ENCODE results near the gene ELFN1. TPM values are rescaled to one million over a fixed set of nuclear protein-coding genes. Genes with fewer than 3 reads are reported as not detected.

Gene ELFN1
- total RNA-seq, 1 donor from 2014 or later, result under 0.01 TPM

GRCh38 chr7:1651891-1652290 lies 18.2 kb upstream of the ELFN1 start:
- no peaks in the 10 kb centered on the region for H3K27me3 ChIP-seq (ENCODE audit: control insufficient read depth, insufficient read depth, low read length)
- TF ChIP-seq, protein P1, sequence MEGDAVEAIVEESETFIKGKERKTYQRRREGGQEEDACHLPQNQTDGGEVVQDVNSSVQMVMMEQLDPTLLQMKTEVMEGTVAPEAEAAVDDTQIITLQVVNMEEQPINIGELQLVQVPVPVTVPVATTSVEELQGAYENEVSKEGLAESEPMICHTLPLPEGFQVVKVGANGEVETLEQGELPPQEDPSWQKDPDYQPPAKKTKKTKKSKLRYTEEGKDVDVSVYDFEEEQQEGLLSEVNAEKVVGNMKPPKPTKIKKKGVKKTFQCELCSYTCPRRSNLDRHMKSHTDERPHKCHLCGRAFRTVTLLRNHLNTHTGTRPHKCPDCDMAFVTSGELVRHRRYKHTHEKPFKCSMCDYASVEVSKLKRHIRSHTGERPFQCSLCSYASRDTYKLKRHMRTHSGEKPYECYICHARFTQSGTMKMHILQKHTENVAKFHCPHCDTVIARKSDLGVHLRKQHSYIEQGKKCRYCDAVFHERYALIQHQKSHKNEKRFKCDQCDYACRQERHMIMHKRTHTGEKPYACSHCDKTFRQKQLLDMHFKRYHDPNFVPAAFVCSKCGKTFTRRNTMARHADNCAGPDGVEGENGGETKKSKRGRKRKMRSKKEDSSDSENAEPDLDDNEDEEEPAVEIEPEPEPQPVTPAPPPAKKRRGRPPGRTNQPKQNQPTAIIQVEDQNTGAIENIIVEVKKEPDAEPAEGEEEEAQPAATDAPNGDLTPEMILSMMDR (IDR thresholded peaks at IDR 0.05; ENCODE audit: insufficient read depth, low read length, severe bottlenecking), result no peak

GRCh38 chr7:1653500-1653899 lies 16.6 kb upstream of the ELFN1 start:
- Histone ChIP-seq H3K27me3 (ENCODE audit: control insufficient read depth, insufficient read depth, low read length) (no peaks in the 10 kb centered on the region), H3K36me3 (ENCODE audit: control insufficient read depth, insufficient read depth, low read length) (no peaks in the 10 kb centered on the region), H3K4me3 (ENCODE audit: low read depth, low read length) (no peak overlapping the region)
- DNase-seq (ENCODE audit: low read depth) (no peak), FAIRE-seq (peak; percentile 95)
- TF ChIP-seq, protein P1 (IDR thresholded peaks at IDR 0.05; ENCODE audit: insufficient read depth, low read length, severe bottlenecking), result no peak

More at GRCh38 chr7:1651891-1652290, 18.2 kb upstream of the ELFN1 start:
- Histone ChIP-seq H3K4me3 (ENCODE audit: low read depth, low read length) (no peak overlapping the region), H3K36me3 (ENCODE audit: control insufficient read depth, insufficient read depth, low read length) (no peaks in the 10 kb centered on the region)
- DNase-seq (ENCODE audit: low read depth), result no peak
- FAIRE-seq, result no peak

DNA sequence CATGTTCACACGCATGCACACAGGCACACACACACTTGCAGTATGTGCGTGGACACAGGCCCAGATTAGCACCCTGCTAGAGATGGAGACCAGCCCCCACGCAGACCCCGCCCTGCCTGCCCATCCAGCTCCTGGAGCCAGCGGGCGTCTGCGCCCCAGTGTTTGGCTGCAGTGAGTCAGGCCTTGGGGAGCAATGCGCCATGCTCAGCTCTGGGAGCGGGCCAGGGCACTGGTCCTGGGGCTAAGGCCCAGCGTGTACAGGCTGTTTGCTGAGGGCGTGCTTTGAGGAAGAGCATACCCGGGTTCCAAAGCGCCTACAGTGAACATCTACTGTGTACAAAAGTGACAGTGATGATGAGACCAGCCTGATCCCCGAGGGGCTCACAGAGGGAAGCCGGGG lies 16.0 kb upstream of the ELFN1 start:
- TF ChIP-seq, protein P1 (IDR thresholded peaks at IDR 0.05; ENCODE audit: insufficient read depth, low read length, severe bottlenecking), result no peak
- FAIRE-seq, result no peak
- no peak for DNase-seq (ENCODE audit: low read depth)
- H3K4me3 ChIP-seq (ENCODE audit: low read depth, low read length), result no peak overlapping the region
- H3K36me3 ChIP-seq (ENCODE audit: control insufficient read depth, insufficient read depth, low read length), result no peaks in the 10 kb centered on the region
- H3K27me3 ChIP-seq (ENCODE audit: control insufficient read depth, insufficient read depth, low read length), result no peaks in the 10 kb centered on the region

DNA sequence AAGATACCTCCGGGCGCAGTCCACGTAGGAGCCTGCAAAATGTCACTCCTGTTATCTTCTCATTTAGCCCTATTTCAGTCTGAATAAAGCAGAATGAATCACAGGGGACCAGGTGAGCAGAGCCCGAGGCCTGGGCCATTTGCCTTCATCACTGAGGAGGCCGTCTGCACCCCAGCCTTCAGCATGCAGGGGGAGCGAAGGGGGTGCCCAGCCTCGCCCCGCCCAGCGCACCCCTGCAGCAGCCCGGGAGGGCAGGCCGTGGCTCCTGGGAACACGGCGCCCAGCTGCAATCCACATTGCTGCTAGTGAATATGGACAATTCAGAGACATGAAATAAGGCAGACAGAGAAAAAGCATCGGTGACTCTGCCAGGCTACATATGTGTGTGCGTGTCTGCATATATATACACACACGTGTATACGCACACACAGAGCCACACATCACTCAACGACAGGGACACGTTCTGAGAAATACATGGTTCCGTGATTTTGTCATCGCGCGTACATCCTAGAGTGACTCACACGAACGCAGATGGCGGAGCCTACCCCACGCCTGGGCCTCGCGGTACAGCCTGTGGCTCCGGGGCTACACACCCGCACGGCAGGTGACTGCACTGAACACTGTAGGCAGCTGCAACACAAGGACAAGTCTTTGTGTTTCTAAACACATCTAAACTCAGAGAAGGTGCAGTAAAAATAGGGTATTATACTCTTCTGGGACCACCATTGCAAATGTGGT lies 15.2 kb upstream of the ELFN1 start:
- no peaks in the 10 kb centered on the region for H3K27me3 ChIP-seq (ENCODE audit: control insufficient read depth, insufficient read depth, low read length)
- TF ChIP-seq, protein P1 (IDR thresholded peaks at IDR 0.05; ENCODE audit: insufficient read depth, low read length, severe bottlenecking), result no peak
- H3K36me3 ChIP-seq (ENCODE audit: control insufficient read depth, insufficient read depth, low read length), result no peaks in the 10 kb centered on the region
- no peak for FAIRE-seq
- no peak for DNase-seq (ENCODE audit: low read depth)
- H3K4me3 ChIP-seq (ENCODE audit: low read depth, low read length), result no peak overlapping the region

DNA sequence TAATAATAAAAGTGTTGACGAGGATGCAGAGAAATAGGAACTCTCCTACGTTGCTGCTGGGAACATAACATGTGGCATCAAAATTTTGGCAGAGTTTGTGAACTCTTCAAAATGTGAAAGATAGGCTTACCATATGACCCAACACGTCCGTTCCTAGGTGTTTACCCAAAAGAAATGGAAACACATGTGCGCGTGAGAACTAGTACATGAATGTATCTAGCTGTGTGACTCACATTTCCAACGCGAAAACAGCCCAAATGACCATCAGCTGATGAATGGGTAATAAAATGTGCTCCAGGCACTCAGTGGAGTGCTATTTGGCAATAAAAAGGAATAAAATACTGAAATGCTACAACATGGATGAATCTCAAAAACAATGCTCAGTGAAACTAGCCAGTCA lies 10.4 kb upstream of the ELFN1 start:
- no peak for FAIRE-seq
- TF ChIP-seq, protein P1 (IDR thresholded peaks at IDR 0.05; ENCODE audit: insufficient read depth, low read length, severe bottlenecking), result no peak
- no peaks in the 10 kb centered on the region for H3K36me3 ChIP-seq (ENCODE audit: control insufficient read depth, insufficient read depth, low read length)
- H3K4me3 ChIP-seq (ENCODE audit: low read depth, low read length), result no peak overlapping the region
- DNase-seq (ENCODE audit: low read depth), result peak; percentile 59
- H3K27me3 ChIP-seq (ENCODE audit: control insufficient read depth, insufficient read depth, low read length), result peaks cover 13% of the 10 kb centered on the region

- DNase-seq (ENCODE audit: low read depth), result no peak
- TF ChIP-seq, protein P1 (IDR thresholded peaks at IDR 0.05; ENCODE audit: insufficient read depth, low read length, severe bottlenecking), result no peak
- Histone ChIP-seq H3K27me3 (ENCODE audit: control insufficient read depth, insufficient read depth, low read length) (peaks cover 15% of the 10 kb centered on the region), H3K4me3 (ENCODE audit: low read depth, low read length) (no peak overlapping the region), H3K36me3 (ENCODE audit: control insufficient read depth, insufficient read depth, low read length) (no peaks in the 10 kb centered on the region)
- no peak for FAIRE-seq
Observed at GRCh38 chr7:1661461-1661860, 8.6 kb upstream of the ELFN1 start.

Data from bronchial epithelial cell (primary cell).